HG02943 (cell line): ENCODE results near the gene DIPK1C.

ENCODE experiments used
- ATAC-seq: cut with Tn5 transposase; IDR thresholded peaks from one replicate; pipeline ENCODE4 v1.9.1; 2021; ENCODE audit warnings: mild to moderate bottlenecking, low read depth, moderate library complexity; ENCODE audit not compliant: unreplicated experiment

DIPK1C gene

GRCh38 chr18:74486119-74486849, 29.2 kb upstream of the DIPK1C start:
- no peak for ATAC-seq

DNA sequence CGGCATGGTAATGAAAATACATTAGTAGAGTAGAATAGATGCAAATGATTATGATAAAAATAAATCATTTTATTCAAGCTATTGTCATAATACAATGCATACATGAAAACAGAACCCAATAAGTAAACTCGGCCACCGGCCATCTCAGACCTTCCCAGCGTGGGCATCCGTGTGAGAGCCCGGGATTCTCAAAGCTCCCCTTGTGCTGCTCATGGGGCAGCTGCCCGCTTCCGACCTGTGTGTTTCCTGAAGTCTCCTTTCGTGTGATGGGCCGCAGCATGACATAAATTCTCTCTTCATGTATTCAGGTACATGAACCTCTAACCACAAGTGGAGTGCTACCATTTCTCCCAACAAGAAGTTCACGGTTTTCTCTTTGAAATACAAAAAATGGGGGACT, 25.6 kb upstream of the DIPK1C start:
- ATAC-seq: no peak

- ATAC-seq: no peak
Observed at GRCh38 chr18:74480149-74480651, 23.1 kb upstream of the DIPK1C start.

GRCh38 chr18:74479486-74480148, 22.5 kb upstream of the DIPK1C start:
- ATAC-seq: no peak

DNA sequence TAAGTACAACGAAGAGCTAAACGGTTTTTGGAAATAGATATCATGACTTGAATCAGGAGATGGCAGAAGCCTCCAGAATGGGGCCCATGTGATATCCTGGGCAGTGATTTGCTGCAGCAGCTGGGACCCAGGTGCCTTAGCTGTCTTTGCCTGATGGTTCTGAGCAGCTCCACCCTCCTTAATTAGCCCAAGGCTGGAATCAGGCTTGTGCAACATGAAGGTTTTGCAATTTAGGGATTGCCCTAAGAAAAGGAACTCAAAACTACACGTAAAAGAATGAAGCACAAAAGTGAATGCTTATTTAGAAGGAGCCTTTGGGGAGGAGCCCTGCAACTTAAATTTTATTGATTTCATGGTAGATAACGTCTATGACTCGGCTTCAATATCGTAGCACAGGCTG, 21.8 kb upstream of the DIPK1C start:
- no peak for ATAC-seq

- ATAC-seq: no peak
Observed at GRCh38 chr18:74478316-74478715, 21.2 kb upstream of the DIPK1C start.

DNA sequence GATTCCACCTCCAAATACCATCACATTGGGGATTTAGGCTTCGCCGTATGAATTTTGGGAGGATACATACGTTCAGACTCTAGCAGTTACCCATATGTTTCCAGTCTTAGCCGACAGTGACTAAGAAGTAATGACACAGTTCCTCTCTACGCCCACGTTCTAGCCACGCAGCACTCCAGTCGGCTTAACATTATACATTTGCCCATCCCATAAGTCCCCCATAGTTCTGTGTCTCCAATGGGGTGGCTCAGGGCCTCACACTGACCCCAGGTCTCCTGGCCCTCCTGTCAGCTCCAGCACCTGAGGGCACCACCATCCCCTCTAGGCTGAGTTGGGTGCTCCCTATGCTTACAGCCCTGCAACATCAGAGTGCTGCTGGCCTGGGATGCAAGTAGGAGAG, 20.7 kb upstream of the DIPK1C start:
- ATAC-seq: no peak

DNA sequence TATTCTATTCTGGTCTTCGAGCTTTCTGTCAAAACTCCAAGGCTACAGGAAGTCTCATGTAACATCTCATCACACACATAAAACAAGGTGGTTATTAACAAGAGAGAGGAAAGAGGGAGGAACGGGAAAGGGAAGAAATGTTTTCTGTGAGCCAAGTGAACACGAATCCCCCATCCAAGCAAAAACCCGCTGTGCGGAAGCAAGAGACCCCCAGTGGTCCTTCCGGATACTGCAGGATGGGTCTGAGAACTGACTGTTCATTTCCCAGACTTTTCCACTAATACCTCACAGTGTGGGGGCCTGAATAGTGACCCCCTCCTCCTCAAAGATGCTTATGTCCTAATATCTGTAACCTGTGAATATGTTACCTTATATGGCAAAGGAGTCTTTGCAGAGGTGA, 19.0 kb upstream of the DIPK1C start:
- ATAC-seq: no peak

DNA sequence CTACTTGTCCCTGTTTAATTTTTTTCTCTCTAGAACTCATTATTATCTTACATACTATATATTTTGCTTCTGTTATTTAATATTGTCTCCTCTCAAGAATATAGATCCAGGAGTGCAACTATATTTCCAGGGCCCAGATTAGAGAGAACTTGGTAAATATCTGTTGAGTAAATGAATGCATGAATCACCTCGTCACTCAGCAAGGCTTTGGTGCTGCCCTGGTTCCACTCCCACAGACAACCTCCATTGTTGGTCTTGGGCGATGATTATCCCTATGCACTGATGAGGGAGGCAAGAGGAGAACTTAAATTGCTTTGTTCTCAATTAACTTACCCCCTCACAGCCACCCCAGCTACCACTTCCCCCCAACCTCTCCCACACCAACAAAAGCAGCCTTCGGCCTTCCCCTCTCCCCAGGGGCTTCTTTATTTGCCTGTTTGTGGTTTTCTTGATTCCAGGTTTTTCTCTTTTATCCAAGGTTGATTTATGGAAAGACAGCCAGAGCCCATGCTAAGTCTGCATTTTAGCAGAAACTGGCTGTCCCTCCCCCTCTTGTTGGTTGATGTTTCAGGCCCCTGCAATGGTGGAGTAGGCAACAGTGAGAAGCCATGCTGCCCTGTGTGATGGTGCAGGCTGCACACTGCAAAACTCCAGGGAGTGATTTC, 17.0 kb upstream of the DIPK1C start:
- ATAC-seq: no peak

- ATAC-seq: no peak
Observed at GRCh38 chr18:74472312-74472711, 15.2 kb upstream of the DIPK1C start.

DNA sequence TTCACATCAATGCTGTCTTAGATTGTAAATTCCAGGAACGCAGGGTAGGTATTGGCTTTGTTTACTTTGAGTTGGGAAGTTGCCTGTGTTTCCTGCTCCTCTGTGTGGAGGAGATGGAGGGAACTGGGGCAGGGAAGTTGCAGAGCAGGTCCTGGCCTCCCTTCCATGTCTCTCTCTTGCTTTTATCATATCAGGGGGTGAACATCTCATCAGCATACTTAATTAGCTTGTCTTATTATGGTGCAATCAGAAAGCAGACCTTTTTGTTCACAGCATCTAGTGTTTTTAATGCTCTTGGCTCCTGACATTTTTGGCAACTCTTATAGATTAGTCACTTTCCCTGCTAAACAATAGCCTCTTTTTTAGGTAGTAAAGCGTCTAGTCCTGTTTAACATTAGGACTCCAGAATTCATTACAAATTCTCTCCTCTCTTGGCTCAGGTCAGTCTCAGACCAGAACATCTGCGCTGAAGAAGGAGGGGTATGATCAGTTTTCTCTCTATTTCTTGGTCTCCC, 11.5 kb upstream of the DIPK1C start:
- ATAC-seq: no peak

DNA sequence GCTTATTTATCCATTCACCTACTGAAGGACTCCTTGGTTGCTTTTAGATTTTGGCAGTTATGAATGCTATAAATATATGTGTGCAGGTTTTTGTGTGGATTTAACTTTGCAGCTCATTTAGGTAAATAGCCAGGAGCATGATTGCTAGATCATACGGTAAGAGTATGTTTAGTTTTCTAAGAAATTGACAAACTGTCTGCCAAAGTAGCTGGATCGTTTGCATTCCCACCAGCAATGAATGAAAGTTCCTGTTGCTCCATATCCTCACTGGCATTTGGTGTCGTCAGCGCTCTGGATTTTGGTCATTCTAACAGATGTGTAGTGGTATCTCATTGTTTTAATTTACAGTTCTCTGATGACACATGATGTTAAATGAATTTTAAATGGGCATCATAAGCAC, 8.7 kb upstream of the DIPK1C start:
- ATAC-seq: no peak

GRCh38 chr18:74463983-74464382, 6.9 kb upstream of the DIPK1C start:
- ATAC-seq: no peak

GRCh38 chr18:74463254-74463653, 6.1 kb upstream of the DIPK1C start:
- ATAC-seq: no peak

GRCh38 chr18:74460825-74461224, 3.7 kb upstream of the DIPK1C start:
- no peak for ATAC-seq

DNA sequence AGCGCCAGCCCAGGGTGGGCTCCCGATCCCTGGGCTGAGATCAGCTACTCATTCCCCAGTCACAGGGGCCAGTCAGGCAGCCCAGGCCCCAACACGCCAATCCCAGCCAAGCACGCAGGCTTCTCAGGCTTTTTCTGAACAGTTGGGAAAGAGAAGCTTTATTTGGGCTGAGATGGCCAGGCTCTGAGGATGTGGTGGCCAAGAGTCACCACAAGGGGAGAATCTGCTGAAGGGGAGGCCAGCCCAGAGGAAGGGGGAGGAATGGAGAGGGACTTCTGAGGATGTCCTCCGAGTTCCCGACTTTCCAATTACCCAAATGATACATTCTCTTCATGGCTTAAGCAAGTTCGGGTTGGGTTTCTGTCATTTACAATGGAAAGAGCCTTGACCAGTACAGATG, 2.8 kb upstream of the DIPK1C start:
- no peak for ATAC-seq

GRCh38 chr18:74457725-74458421, 765 bp upstream of the DIPK1C start:
- ATAC-seq: no peak

- ATAC-seq: no peak
Observed at GRCh38 chr18:74456349-74457042, 612 bp downstream of the DIPK1C start.

GRCh38 chr18:74456017-74456348, 1.1 kb downstream of the DIPK1C start:
- ATAC-seq: no peak

- ATAC-seq: no peak
Observed at GRCh38 chr18:74455386-74455785, 1.7 kb downstream of the DIPK1C start.
